Measurements from ENCODE around the gene ZNF213.

GRCh38 chr16:3171855-3172593 lies 37.2 kb downstream of the ZNF213 start:
- TF ChIP-seq EZH2 (IDR thresholded peaks at IDR 0.05; ENCODE audit: borderline replicate concordance, insufficient read depth, low read length, poor library complexity, severe bottlenecking) (no peak), CTCF (IDR thresholded peaks at IDR 0.05; ENCODE audit: poor library complexity, severe bottlenecking) (no peak), SMC3 (conservative IDR thresholded peaks at IDR 0.05; ENCODE audit: poor library complexity) (no peak), MXI1 (conservative IDR thresholded peaks at IDR 0.05; ENCODE audit: poor library complexity, severe bottlenecking) (no peak), POLR2AphosphoS5 (IDR thresholded peaks at IDR 0.05) (no peak), REST (IDR thresholded peaks at IDR 0.05; ENCODE audit: borderline replicate concordance) (no peak), EP300 (conservative IDR thresholded peaks at IDR 0.05; ENCODE audit: poor library complexity, severe bottlenecking) (no peak)
